GM12872 (cell line): ENCODE measurements around the gene FHDC1.

Source experiments
- CTCF ChIP-seq: IDR thresholded peaks from 3 replicates; pipeline ENCODE4 v1.5.1; 2011; ENCODE audit warnings: low read depth, mild to moderate bottlenecking, low read length, moderate library complexity; ENCODE audit not compliant: insufficient read depth

Gene FHDC1

DNA sequence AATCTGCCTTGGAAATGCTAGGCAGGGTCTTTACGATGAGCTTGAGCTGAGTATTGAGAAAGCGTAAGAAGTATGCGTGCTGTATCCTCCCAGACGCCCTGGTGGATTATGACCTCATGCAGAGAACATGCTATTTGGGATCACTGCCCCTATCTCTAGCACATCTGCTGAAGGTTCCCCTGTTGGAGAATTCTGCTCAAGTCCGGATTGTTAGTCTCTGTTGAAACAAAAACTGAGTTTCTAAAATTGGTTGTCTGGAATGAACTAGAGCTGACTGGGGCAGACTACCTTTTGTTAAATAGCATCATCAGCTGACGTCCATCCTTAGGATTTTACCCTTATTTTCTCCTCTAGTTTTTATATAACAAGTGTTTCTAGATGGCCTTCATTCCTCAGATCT lies 7.5 kb downstream of the FHDC1 start:
- TF ChIP-seq CTCF = no peak

DNA sequence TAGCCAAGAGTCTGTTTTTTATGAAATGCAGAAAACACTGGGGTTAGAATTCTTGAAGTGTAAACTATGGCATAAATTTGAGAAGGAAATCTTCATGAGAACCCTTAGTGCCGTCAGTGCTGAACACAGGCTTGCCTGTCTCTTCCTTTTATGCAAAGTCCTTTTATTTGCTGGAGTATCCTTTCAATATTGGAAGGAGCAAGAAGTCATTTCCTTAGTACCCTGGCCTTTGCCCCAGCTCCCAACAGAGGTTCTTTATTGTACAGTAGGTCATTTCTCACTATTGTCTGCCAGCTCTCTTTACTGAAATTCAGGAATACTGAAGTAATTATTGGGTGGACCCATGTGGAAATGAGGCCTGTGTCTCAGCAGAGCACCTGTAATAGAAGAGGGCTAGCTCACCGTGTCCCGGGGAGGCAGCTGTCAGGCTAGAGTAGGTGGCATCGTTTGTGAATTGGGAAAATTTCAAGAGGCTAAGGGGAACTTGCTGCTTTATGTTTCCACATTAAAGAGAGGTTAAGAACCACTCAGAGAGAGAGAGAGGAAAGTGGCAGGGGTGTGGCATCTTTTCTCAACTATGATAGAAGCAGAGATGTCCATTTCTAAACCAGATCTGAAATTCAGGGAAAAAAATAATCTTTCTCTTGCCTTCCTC lies 8.7 kb downstream of the FHDC1 start:
- no peak for TF ChIP-seq CTCF

GRCh38 chr4:152945639-152946038 lies 9.5 kb downstream of the FHDC1 start:
- no peak for TF ChIP-seq CTCF

- no peak for TF ChIP-seq CTCF
Observed at GRCh38 chr4:152946446-152946845, 10.3 kb downstream of the FHDC1 start.

- no peak for TF ChIP-seq CTCF
Observed at GRCh38 chr4:152947311-152947710, 11.2 kb downstream of the FHDC1 start.

DNA sequence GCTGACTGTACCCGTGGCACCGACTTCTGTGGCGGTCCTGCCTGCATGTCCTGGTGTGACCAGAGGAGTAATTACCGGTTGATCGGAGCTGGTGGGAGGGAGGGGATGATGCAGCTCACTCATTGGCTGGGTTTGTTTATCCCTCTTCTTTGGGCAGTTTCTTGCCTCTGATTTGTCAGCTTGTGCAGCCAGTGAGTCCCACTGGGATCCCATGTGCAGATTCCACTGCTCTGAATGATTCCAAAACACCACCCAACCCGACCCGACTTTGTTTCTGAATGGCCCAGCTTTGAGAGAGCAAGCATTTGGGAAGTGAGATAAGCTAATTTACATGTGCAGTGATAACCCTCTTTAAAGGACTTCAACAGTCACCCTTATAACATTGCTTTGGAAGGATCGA lies 13.8 kb downstream of the FHDC1 start:
- TF ChIP-seq CTCF = no peak

DNA sequence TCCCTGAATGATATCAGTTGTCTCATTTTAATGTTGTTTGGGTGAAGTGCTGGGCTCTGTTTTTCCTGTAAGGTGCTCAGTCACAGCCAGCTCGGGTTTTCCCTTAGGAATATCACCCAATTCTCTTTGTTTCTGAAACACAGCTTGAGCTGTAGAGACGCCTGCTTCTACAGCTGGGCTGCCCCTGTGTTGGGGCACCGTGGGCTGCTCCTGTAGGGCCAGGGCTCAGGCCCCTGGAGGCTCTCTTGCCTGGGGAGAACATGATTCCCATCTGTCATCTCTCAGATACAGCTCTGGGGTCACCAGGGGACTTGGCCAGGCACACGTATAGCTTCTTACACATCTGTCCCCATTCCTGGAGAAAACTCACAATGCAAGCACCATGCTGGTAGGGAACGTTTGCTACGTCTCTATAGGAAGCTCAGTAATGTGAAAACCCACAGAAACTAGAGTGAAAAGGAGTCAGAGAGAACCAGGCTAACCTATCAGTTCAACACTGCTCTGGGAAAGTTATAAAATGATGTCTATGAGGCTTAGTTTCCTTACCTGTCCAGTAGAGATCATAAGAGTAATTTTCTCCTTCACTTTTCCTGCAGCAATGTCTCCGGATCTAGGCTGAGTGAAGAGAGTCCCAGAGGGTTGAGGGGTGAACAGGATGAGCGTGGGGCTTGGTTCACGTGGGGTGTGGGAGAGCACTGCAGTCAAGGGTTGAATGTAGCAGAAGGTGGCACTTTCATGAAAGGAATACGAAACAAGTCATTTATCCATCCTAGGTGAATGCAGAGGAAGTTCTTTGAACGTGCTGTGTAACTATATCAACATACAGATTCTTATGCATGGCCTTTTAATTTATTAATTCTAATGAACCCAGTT lies 14.5 kb downstream of the FHDC1 start:
- no peak for TF ChIP-seq CTCF
